ENCODE measurements around the gene OSER1.

DNA sequence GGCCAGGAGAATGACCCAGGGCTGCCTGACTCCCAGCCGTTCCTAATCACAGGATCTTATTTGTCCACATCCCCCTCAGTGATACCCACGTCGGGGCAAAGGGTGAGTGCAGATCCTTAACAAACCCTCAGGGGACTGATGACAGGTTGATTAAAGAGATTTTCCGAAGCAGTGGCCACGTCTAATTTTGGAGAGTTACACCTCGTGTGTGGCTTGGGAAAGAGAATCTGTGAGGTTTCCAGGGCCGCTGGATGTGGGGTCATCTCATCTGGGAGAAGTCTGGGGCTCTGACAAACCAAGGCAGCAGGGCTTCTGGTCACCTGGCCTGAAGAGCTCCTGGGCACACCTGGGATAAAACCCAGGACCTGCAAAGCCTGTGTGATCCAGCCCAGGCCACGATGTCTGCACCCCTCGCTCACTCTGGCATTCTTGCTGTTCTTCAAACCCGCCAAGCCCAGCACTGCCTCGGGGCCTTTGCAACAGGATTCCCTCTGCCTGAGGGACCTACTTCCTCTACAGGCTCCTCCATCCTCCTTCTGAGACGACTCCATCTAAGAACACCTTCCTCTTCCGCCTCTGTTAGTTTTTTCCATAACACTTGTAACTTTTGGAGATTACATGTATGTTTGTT is 28.3 kb downstream of the OSER1 start:
- TF ChIP-seq, protein P1, sequence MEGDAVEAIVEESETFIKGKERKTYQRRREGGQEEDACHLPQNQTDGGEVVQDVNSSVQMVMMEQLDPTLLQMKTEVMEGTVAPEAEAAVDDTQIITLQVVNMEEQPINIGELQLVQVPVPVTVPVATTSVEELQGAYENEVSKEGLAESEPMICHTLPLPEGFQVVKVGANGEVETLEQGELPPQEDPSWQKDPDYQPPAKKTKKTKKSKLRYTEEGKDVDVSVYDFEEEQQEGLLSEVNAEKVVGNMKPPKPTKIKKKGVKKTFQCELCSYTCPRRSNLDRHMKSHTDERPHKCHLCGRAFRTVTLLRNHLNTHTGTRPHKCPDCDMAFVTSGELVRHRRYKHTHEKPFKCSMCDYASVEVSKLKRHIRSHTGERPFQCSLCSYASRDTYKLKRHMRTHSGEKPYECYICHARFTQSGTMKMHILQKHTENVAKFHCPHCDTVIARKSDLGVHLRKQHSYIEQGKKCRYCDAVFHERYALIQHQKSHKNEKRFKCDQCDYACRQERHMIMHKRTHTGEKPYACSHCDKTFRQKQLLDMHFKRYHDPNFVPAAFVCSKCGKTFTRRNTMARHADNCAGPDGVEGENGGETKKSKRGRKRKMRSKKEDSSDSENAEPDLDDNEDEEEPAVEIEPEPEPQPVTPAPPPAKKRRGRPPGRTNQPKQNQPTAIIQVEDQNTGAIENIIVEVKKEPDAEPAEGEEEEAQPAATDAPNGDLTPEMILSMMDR (IDR thresholded peaks at IDR 0.05), result no peak
- no peak for TF ChIP-seq POLR2A (IDR thresholded peaks at IDR 0.05)

Measured in Peyer's patch (tissue), 4 donors.